Effector memory CD8-positive, alpha-beta T cell (primary cell): ENCODE data around the gene IL12RB2.

Experiments used
- ATAC-seq: fragments of 150-1000 bp; cut with Tn5 transposase; replicated peaks from 2 replicates; pipeline ENCODE4 v1.10.0; 2021; ENCODE audit warnings: mild to moderate bottlenecking, moderate library complexity
- DNase-seq, 3 experiments: peaks; one replicate each; pipeline ENCODE4 v3.0.0; 2021
- H3K27ac Mint-ChIP-seq, 2 donors: one replicate each; pipeline ENCODE4 v1.8.0; 2022; ENCODE audit warnings: mild to moderate bottlenecking in 2 of 2, mixed read lengths in 2 of 2, moderate library complexity in 2 of 2
- H3K27me3 Mint-ChIP-seq, 2 donors: one replicate each; pipeline ENCODE4 v1.8.0; 2022; ENCODE audit warnings: mixed read lengths in 2 of 2
- H3K36me3 Mint-ChIP-seq: one replicate; pipeline ENCODE4 v1.8.0; 2022; ENCODE audit warnings: mild to moderate bottlenecking, moderate library complexity, mixed read lengths; ENCODE audit not compliant: insufficient read depth
- H3K4me1 Mint-ChIP-seq, 2 donors: one replicate each; pipeline ENCODE4 v1.8.0; 2022; ENCODE audit warnings: low read depth in 2 of 2, mixed read lengths in 2 of 2
- H3K4me3 Mint-ChIP-seq, 2 donors: one replicate each; pipeline ENCODE4 v1.8.0; 2022; ENCODE audit warnings: mild to moderate bottlenecking in 2 of 2, mixed read lengths in 2 of 2, moderate library complexity in 2 of 2
- H3K9me3 Mint-ChIP-seq, 2 donors: one replicate each; pipeline ENCODE4 v1.8.0; 2022; ENCODE audit warnings: mixed read lengths in 2 of 2

IL12RB2 gene

DNA sequence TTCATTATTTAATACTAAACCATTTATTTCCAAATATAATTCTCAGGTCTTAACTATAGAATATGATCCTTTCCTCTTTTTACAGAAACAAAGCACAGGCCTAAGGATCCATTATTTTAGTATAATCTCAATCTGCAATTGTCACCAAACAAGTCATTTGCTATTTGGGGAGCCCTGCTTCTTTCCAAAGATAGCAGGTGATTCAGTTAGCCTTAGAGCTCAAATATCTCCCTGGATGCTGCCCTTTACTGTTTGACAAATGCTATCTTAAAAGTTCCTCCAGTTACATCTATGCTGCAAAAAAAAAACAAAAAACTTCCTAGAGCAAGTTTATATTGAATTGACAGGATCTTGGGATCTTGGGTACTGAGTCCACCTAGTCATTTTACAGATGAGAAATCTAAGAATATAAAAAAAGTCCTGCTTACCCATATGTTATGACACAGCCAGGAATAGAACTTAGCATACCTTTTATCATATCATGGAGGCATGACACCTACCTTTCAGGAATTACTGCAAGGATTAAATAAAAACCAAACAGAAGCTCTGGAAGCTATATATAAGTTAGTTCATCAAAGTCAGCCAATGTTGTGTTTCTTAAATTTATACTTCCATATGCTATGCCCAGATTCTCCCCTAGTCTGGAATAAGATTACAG, 113.3 kb downstream of the IL12RB2 start:
- no peaks in the 10 kb centered on the region for H3K27me3 Mint-ChIP-seq
- no peak for DNase-seq
- H3K36me3 Mint-ChIP-seq: peaks cover 99% of the 10 kb centered on the region
- ATAC-seq: no peak
- no peak overlapping the region for H3K4me3 Mint-ChIP-seq
- H3K4me1 Mint-ChIP-seq: peaks cover 30 to 50% of the 10 kb centered on the region in 2 donors
- H3K27ac Mint-ChIP-seq: peak overlapping the region; percentile 32 to 77
- no peaks in the 10 kb centered on the region for H3K9me3 Mint-ChIP-seq

DNA sequence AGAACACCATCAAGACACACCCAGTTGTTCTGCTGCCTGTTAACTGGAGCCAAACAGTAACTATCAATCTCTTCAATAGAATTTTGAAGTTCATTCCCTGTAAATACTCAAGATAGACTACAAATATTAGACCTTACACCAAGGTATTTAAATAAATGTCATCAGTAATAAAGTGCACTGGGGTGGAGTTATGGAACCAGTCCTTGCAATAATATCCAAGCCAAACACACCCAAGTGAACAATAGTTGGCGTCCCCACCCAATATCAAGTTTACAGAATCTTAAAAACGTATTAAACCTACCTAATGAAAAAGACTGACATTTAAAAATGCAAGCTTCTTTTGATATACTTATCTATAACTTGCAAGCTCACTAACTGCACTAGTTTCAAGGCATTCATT, 119.8 kb downstream of the IL12RB2 start:
- peaks cover 48 to 53% of the 10 kb centered on the region in 2 donors for H3K4me1 Mint-ChIP-seq
- DNase-seq: no peak
- H3K4me3 Mint-ChIP-seq: peak overlapping the region; percentile 92 to 96
- peaks cover 77% of the 10 kb centered on the region for H3K36me3 Mint-ChIP-seq
- H3K9me3 Mint-ChIP-seq: no peaks in the 10 kb centered on the region
- no peaks in the 10 kb centered on the region for H3K27me3 Mint-ChIP-seq
- H3K27ac Mint-ChIP-seq: peak overlapping the region; percentile 67 to 93
- ATAC-seq: no peak

DNA sequence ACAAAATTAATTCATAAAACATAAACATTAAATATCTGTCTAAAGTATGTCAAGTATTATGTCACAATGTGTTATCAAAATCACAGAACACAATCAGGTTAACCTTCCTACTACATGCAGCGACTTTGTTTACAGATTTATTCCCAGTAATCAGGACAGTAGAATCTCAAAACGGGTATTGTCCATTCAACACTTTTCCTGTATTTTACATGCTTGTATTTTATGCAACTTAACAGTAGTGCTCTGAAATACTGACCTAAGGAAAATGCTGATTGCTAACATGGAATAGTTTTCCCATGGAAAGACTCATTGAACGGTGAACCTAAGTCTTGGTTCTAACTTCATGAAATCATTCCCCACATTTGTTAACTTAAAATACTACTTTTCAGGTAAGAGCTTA, 120.3 kb downstream of the IL12RB2 start:
- ATAC-seq (no peak), DNase-seq (no peak)
- H3K9me3 Mint-ChIP-seq: no peaks in the 10 kb centered on the region
- peak overlapping the region in 1 of 2 donors; percentile 93 for H3K27ac Mint-ChIP-seq
- peaks cover 45 to 53% of the 10 kb centered on the region in 2 donors for H3K4me1 Mint-ChIP-seq
- no peaks in the 10 kb centered on the region for H3K27me3 Mint-ChIP-seq
- H3K36me3 Mint-ChIP-seq: peaks cover 72% of the 10 kb centered on the region
- peak overlapping the region; percentile 92 to 96 for H3K4me3 Mint-ChIP-seq

DNA sequence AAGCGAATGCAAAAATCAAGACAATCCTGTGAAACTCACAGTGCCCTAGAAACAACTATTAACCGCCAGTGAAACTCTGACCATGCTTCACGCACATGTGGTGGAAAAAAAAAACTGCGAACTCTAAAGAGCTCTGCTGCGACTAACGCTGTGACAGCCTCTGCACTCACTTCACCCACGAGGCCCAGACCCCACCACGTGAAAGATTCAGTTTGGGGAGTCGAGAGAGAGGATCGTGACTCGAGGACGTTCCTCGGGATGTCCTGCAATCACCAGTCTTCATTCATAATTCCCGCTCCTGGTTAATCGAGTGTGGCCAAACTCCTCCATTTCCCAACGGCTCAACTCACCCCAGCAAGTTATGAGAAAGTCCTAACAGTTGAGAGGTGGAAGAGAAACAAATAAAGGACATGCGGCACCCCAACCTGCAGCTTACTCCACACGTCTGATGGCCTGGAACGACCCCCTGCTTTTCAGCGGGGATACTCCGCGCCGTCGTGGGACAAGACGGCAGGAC, 121.4 kb downstream of the IL12RB2 start:
- DNase-seq: peak; percentile 45 to 48 (median 46)
- peak overlapping the region; percentile 92 to 96 for H3K4me3 Mint-ChIP-seq
- H3K4me1 Mint-ChIP-seq: peaks cover 45 to 52% of the 10 kb centered on the region in 2 donors
- H3K27ac Mint-ChIP-seq: peak overlapping the region; percentile 93 to 97
- H3K27me3 Mint-ChIP-seq: no peaks in the 10 kb centered on the region
- peaks cover 61% of the 10 kb centered on the region for H3K36me3 Mint-ChIP-seq
- ATAC-seq: peak; percentile 22
- H3K9me3 Mint-ChIP-seq: no peaks in the 10 kb centered on the region

DNA sequence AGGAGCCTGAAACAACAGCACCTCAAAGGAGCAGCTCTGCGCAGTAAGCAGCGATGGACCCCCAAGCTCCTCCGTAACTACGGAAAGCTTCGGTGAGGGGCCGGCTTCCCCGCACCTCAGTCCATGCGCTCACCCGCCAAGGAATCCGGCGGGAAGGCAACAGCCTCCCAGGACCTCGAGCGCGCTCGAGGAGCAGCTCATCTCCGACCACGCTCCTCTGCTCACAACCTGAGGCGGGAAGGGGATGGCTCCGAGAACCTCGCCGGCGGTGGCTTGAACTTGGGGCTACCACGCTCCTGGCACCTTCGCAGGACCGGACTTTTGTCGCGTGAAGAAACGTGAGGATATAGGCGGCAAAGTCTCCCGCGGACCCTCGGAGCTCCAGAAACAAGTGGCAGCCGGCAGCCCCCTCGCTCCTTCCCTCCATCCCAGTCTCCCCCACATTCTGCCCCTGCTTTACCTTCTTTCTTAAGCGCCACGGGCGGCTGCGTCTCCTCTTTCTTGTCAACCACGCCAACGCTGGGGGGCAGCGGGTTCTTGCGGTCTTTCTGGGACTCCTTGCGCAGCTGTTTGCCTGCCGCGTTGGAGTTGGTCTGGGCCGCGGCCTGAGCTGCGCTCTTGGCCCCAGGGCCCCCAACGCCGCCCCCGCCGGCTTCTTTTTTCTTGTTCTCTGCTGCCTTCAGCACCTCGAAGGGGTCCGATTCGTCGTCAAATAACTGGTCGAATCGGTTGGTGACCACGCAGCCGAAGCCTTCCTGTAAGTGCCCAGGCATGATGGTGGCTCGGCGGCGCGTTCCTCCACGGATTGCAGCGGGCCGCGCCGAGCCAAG, 122.1 kb downstream of the IL12RB2 start:
- H3K36me3 Mint-ChIP-seq: peaks cover 54% of the 10 kb centered on the region
- no peaks in the 10 kb centered on the region for H3K9me3 Mint-ChIP-seq
- no peaks in the 10 kb centered on the region for H3K27me3 Mint-ChIP-seq
- ATAC-seq (peak; percentile 3), DNase-seq (peak in 2 of 3 experiments; percentile 12 to 27)
- peaks cover 45 to 48% of the 10 kb centered on the region in 2 donors for H3K4me1 Mint-ChIP-seq
- peak overlapping the region; percentile 93 to 97 for H3K27ac Mint-ChIP-seq
- H3K4me3 Mint-ChIP-seq: peak overlapping the region; percentile 92 to 96

DNA sequence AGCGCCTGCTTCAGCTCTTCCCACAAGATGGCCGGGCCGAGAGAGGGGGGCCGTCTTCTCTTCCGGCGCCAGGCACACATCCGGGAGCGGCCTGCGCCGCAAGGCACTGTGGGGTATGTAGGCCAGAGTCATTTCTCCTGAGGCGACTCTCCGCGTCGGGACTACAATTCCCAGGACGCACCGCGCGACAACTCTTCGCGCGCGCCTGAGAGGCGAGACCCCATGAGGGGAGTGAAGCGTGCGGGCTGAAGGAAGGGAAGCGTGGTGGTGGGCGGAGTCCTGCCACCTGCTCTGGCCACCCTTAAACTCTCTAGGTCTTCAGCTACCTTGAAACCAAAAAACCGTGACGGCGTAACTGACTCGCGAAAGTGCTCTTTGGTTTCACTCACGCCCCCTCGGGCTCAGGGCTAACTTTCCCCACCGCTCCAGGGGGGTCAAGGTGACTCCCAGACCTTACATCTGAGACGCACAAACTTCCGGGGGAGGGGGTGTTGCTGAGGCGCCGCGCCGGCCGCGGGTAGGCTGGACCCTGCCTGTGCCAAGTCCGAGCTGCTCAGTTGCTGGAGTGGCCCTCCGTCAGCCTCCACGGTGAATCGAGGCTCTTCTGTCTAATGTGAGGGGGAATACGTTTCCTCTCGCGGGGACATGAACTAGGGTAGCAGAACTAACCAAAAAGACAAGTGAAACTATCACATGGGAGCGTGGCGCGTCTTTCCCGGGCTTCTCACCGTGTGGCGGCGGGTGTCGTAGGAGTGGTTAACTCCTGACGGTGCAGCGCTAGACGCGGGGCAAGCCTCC, 122.9 kb downstream of the IL12RB2 start, which contains the start of gene SERBP1:
SERBP1 (minus strand) TSS at position 45 of the 798 bp plus-strand sequence. CDS start 102 bp downstream, outside the sequence.
- DNase-seq (peak; percentile 91 to 92 (median 92)), ATAC-seq (peak; percentile 83)
- peaks cover 38 to 41% of the 10 kb centered on the region in 2 donors for H3K4me1 Mint-ChIP-seq
- H3K27ac Mint-ChIP-seq: peak within 1 kb of the TSS; percentile 93 to 97
- H3K27me3 Mint-ChIP-seq: no peaks in the 10 kb centered on the region
- peaks cover 46% of the 10 kb centered on the region for H3K36me3 Mint-ChIP-seq
- H3K4me3 Mint-ChIP-seq: peak within 1 kb of the TSS; percentile 92 to 96
- H3K9me3 Mint-ChIP-seq: no peaks in the 10 kb centered on the region

DNA sequence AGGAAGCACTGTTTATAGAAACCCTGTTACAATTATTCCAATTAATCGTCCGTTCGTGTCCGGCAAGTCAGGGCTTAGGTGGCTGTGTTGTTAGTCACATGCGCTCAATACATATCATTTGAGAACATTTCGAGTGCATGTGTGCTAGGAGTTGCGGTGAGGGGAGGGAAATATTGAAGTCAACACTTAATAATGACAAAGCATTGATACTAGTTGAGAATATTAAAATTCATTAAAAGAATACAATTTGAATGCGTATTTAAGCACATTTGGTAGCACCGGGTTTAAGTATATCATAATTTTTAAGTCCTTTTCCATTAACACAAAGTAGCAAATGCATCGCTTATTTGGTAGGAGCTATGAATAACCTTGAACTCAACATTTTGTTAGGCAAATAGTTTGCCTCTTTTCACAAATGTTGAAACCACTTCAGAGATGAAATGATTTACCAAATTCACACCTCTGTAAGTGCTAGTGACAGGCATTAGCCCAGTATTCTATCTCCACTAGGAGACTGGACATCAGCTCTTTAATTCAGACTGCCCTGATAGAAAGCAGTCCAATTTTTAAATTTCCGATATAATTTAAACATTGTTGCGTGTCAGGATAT, 123.6 kb downstream of the IL12RB2 start:
- DNase-seq (no peak), ATAC-seq (no peak)
- H3K4me1 Mint-ChIP-seq: peaks cover 34% of the 10 kb centered on the region in 2 donors
- H3K4me3 Mint-ChIP-seq: peak overlapping the region; percentile 92 to 96
- H3K27me3 Mint-ChIP-seq: no peaks in the 10 kb centered on the region
- H3K27ac Mint-ChIP-seq: peak overlapping the region; percentile 93 to 97
- no peaks in the 10 kb centered on the region for H3K9me3 Mint-ChIP-seq
- peaks cover 39% of the 10 kb centered on the region for H3K36me3 Mint-ChIP-seq

DNA sequence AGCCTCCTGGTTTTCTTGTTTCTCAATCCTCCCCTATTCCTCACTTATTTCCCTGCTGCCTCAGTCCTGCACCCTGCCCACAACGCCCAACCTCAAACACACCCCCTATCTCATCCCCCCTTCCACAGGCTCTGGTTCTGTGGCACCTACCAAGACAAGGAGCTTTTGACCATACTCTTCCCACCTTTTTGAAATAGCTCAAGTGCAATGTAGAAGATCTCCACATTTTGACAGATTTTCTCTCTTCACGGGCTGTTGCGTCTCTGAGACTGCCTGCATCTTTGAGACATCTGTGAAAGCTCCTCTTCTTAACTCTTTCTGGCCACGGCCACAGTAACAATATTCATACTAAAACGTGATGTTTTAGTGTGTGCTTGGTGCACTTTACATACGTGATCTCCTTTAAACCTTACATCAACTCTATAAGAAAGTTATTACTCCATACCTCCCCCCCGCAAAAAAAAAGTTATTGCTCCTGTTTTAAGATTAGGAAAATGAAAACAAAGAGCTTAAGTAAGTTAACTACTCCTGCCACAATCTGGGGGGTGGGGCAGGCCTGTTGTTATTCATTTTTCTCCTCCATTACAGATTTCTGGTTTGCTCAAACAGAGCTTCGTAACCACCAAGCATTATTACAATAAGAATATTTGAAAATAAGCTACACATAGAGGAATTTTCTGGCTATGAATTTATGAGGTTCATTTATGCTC, 124.4 kb downstream of the IL12RB2 start:
- DNase-seq: no peak
- H3K9me3 Mint-ChIP-seq: no peaks in the 10 kb centered on the region
- peaks cover 30 to 31% of the 10 kb centered on the region in 2 donors for H3K4me1 Mint-ChIP-seq

DNA sequence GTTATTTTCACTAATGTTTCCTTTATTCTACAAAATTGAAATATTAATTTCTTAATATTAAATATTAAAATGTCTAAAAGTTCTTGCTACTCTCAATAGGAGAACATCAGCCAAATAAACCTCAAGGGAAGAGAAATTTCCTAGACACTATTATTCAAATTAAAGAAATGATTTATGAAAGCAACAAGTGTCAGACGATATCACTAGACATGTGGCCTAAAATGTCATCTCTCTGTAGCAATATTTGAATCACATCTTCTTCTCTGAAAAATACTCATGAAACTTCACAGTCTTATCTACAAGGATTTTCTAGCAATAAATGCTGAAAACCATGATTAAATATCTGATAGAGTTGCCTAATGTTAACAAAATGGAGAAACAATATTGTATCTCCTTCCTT, 125.1 kb downstream of the IL12RB2 start:
- no peak for ATAC-seq
- no peak overlapping the region for H3K27ac Mint-ChIP-seq

More for the DNA sequence above, 124.4 kb downstream of the IL12RB2 start:
- Mint-ChIP-seq H3K4me3 (peak overlapping the region; percentile 57 to 92), H3K27me3 (no peaks in the 10 kb centered on the region), H3K36me3 (peaks cover 37% of the 10 kb centered on the region), H3K27ac (peak overlapping the region in 1 of 2 donors; percentile 93)
- no peak for ATAC-seq

DNA sequence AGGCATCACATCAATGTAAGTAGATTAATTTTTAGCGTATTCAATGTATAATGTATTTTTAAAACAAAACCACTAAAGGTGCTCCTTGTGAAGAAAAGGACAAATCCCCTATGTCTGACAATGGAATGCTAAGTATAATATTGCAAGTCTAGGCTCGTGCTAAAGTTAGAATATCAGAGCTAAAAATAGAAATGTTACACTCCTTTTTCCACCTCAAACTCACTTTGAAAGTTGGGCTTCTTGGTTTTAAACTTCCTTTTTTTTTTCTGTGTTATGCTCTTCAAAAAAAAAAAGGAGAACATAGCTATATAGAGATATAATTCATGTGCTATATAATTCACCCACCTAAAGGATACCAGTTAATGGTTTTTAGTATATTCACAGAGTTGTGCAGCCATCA, 126.2 kb downstream of the IL12RB2 start:
- H3K4me1 Mint-ChIP-seq: peaks cover 14 to 17% of the 10 kb centered on the region in 2 donors
- H3K36me3 Mint-ChIP-seq: peaks cover 23% of the 10 kb centered on the region
- no peaks in the 10 kb centered on the region for H3K27me3 Mint-ChIP-seq
- H3K27ac Mint-ChIP-seq: no peak overlapping the region
- H3K9me3 Mint-ChIP-seq: no peaks in the 10 kb centered on the region
- ATAC-seq (no peak), DNase-seq (no peak)
- H3K4me3 Mint-ChIP-seq: no peak overlapping the region

More for the DNA sequence above, 125.1 kb downstream of the IL12RB2 start:
- DNase-seq: no peak
- H3K4me3 Mint-ChIP-seq: no peak overlapping the region
- H3K4me1 Mint-ChIP-seq: peaks cover 23 to 25% of the 10 kb centered on the region in 2 donors
- H3K36me3 Mint-ChIP-seq: peaks cover 30% of the 10 kb centered on the region
- no peaks in the 10 kb centered on the region for H3K27me3 Mint-ChIP-seq
- no peaks in the 10 kb centered on the region for H3K9me3 Mint-ChIP-seq

DNA sequence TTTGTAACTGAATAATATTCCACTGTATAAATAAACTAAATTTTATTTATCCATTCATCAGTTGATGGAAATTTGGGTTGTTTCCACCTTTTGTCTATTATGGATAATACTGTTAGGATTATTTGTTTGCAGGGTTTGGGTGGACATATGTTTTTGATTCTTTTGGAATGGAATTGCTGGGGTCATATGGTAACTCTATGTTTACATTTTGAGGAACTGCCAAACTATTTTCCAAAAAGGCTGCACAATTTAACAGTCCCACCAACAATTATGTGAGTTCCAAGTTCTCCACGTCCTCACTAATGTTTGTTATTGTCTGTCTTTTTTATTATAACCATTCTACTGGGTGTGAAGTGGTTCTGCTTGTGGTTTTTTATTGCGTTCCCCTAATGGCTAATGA, 126.8 kb downstream of the IL12RB2 start:
- Mint-ChIP-seq H3K27me3 (no peaks in the 10 kb centered on the region), H3K27ac (no peak overlapping the region), H3K36me3 (peaks cover 17% of the 10 kb centered on the region), H3K4me3 (no peak overlapping the region), H3K4me1 (peaks cover 11 to 12% of the 10 kb centered on the region in 2 donors), H3K9me3 (no peaks in the 10 kb centered on the region)
- ATAC-seq (no peak), DNase-seq (no peak)

DNA sequence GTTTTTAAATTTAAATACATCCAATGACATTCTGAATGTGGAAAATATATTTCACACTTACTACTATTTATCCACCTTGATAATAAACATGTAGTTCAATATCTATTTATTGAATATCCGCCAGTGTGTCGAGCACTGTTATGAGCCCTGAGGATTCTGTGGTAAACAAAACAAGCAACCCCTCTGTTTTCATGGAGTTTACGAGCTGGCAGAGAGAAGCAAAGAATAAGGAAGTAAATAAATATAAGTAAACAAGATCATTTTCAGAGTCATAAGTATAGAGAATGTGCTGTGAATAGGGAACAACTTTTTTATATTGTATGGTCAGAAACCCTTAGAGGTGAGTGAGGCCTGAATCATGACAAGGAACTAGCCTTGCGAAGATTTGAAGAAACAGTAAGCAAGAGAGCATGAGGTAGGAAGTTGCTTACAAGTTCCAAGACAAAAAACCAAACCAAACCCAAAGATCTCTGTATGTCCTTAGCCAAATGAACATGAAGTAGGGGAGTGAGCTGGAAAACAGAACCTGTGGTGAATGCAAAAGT, 128.9 kb downstream of the IL12RB2 start:
- ATAC-seq: no peak
- no peak for DNase-seq
- Mint-ChIP-seq H3K27ac (no peak overlapping the region), H3K9me3 (no peaks in the 10 kb centered on the region), H3K4me3 (no peak overlapping the region), H3K27me3 (no peaks in the 10 kb centered on the region), H3K4me1 (peaks cover 6 to 7% of the 10 kb centered on the region in 2 donors), H3K36me3 (no peaks in the 10 kb centered on the region)
